SU-DHL-6 (cell line): ENCODE data around the gene HOXA10.

Experiments used
- H2AFZ ChIP-seq: fragments of 200-600 bp; sonication (generic); 2 replicates; pipeline ENCODE4 v1.6.1; 2014; ENCODE audit warnings: low read depth, mild to moderate bottlenecking, moderate library complexity, mixed read lengths, antibody characterized with exemption, low read length; ENCODE audit not compliant: severe bottlenecking
- H3F3A ChIP-seq: fragments of 200-600 bp; shearing (Covaris generic); 2 replicates; pipeline ENCODE4 v1.6.0; 2016; ENCODE audit warnings: antibody characterized with exemption, mild to moderate bottlenecking; ENCODE audit not compliant: insufficient read depth
- H3K27ac ChIP-seq: fragments of 200-600 bp; sonication (generic); 2 replicates; pipeline ENCODE4 v1.5.1; 2016; ENCODE audit warnings: low read depth, mild to moderate bottlenecking, low read length, moderate library complexity, mixed read lengths
- H3K27me3 ChIP-seq: fragments of 200-600 bp; sonication (generic), shearing (Covaris generic); 2 replicates; pipeline ENCODE4 v1.6.0; 2014; ENCODE audit warnings: mild to moderate bottlenecking, low read length
- H3K36me3 ChIP-seq: fragments of 200-600 bp; sonication (generic); 2 replicates; pipeline ENCODE4 v1.6.1; 2014; ENCODE audit warnings: mild to moderate bottlenecking, low read length, mixed read lengths
- H3K4me2 ChIP-seq: fragments of 300-600, 200-600 bp; shearing (Covaris generic), sonication (generic); 2 replicates; pipeline ENCODE4 v1.6.0; 2014; ENCODE audit warnings: low read length, low read depth, mild to moderate bottlenecking; ENCODE audit not compliant: poor library complexity, severe bottlenecking
- H3K4me3 ChIP-seq: fragments of 200-600 bp; sonication (generic); 2 replicates; pipeline ENCODE4 v1.5.1; 2014; ENCODE audit warnings: antibody characterized with exemption, low read length, mild to moderate bottlenecking, mixed read lengths; ENCODE audit not compliant: insufficient read depth, poor library complexity, severe bottlenecking
- H3K79me2 ChIP-seq: fragments of 200-600 bp; sonication (generic); 2 replicates; pipeline ENCODE4 v1.6.1; 2014; ENCODE audit warnings: mild to moderate bottlenecking, low read length, moderate library complexity; ENCODE audit not compliant: insufficient read depth
- H3K9ac ChIP-seq: fragments of 200-600 bp; sonication (generic); 2 replicates; pipeline ENCODE4 v1.7.0; 2014; ENCODE audit warnings: mild to moderate bottlenecking, low read length
- H3K9me2 ChIP-seq: fragments of 200-600 bp; sonication (generic); replicated peaks from 2 replicates; pipeline ENCODE4 v1.6.1; 2014; ENCODE audit warnings: low read length; ENCODE audit not compliant: insufficient read depth
- H3K9me3 ChIP-seq: fragments of 200-600 bp; sonication (generic); 2 replicates; pipeline ENCODE4 v1.6.1; 2014; ENCODE audit warnings: low read length, mixed read lengths; ENCODE audit not compliant: insufficient read depth
- H4K20me1 ChIP-seq: fragments of 200-600 bp; sonication (generic); 2 replicates; pipeline ENCODE4 v1.6.1; 2014; ENCODE audit warnings: low read depth, mild to moderate bottlenecking, antibody characterized with exemption, low read length, moderate library complexity, mixed read lengths
- CTCF ChIP-seq: fragments of 200-600 bp; sonication (generic); IDR thresholded peaks from one replicate; pipeline ENCODE4 v1.5.1; 2017; ENCODE audit warnings: antibody characterized with exemption, mild to moderate bottlenecking, low read length, moderate library complexity; ENCODE audit not compliant: insufficient read depth, poor library complexity, severe bottlenecking
- EZH2phosphoT487 ChIP-seq: fragments of 200-600 bp; sonication (generic), shearing (Covaris generic); conservative IDR thresholded peaks from 2 replicates; pipeline ENCODE4 v1.6.1; 2018; ENCODE audit warnings: mild to moderate bottlenecking, antibody characterized with exemption, low read length, moderate library complexity, mixed read lengths

The HOXA10 gene

DNA sequence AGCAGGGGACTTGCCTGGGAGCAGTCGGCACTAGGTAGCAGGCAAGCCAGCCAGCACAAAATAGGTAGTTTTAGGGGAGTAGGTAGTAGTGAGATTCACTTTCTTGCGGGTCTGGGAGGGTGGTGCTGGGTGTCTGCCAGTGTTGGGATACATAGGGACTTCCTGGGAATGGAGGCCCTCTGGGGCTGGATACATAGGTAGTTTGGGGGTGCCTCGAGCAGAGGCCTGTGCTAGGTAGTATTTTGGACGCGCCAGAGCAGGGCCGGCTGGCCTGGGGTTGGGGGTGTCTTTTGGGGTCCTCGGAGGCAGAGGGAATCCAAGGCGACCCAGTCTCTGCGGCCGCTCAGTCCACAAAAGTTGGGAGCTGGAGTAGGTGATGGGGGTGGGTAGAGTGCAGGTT lies 19.8 kb downstream of the HOXA10 start:
- peaks cover 13% of the 10 kb centered on the region for H3F3A ChIP-seq
- TF ChIP-seq CTCF, result no peak
- TF ChIP-seq EZH2phosphoT487, result no peak
- no peak overlapping the region for H3K27ac ChIP-seq
- H3K4me2 ChIP-seq, result peak overlapping the region; percentile 83
- H3K27me3 ChIP-seq, result no peaks in the 10 kb centered on the region
- H3K79me2 ChIP-seq, result peaks cover 15% of the 10 kb centered on the region; the same call in 1 of the 2 replicates
- peak overlapping the region; percentile 77 for H2AFZ ChIP-seq
- peak overlapping the region; percentile 83 for H3K9ac ChIP-seq
- 0 out of 2 replicates have a peak, but pooled peaks cover 4% of the 10 kb centered on the region for H3K36me3 ChIP-seq
- no peaks in the 10 kb centered on the region for H4K20me1 ChIP-seq
- H3K9me3 ChIP-seq, result no peaks in the 10 kb centered on the region
- H3K9me2 ChIP-seq, result no peaks in the 10 kb centered on the region
- H3K4me3 ChIP-seq, result no peak overlapping the region

DNA sequence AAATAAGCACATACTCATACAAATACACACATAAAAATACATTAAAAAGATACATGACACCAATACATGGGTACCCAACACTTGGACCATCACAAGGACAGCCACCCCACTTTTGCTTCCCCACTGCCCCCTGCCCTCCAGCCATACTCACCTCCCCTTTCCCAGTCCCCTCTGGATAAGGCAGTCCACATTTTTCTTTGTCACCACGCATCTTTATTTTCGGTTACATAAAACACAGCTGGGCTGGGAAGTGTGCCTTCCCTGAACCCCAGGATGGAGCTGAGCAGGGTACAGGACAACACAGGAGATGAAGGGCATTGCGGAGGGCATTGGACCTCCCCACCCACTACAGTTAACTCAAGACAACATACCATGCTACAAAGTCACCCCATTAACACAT lies 20.6 kb downstream of the HOXA10 start:
- Histone ChIP-seq H3K9ac (no peak overlapping the region), H3K27me3 (no peaks in the 10 kb centered on the region), H3K9me2 (no peaks in the 10 kb centered on the region), H2AFZ (no peak overlapping the region), H3K4me3 (no peak overlapping the region), H3K4me2 (no peak overlapping the region), H4K20me1 (no peaks in the 10 kb centered on the region), H3K9me3 (no peaks in the 10 kb centered on the region), H3F3A (peaks cover 8% of the 10 kb centered on the region; the same call in 1 of the 2 replicates), H3K36me3 (0 out of 2 replicates have a peak, but pooled peaks cover 4% of the 10 kb centered on the region), H3K27ac (no peak overlapping the region), H3K79me2 (peaks cover 19% of the 10 kb centered on the region; the same call in 1 of the 2 replicates)
- TF ChIP-seq CTCF (no peak), EZH2phosphoT487 (no peak)

GRCh38 chr7:27152816-27153442 lies 21.2 kb downstream of the HOXA10 start:
- H3K4me2 ChIP-seq, result no peak overlapping the region

More at GRCh38 chr7:27152816-27153442, 21.2 kb downstream of the HOXA10 start:
- no peak overlapping the region for H3K4me3 ChIP-seq
- no peaks in the 10 kb centered on the region for H3K9me3 ChIP-seq
- 0 out of 2 replicates have a peak, but pooled peaks cover 4% of the 10 kb centered on the region for H3K36me3 ChIP-seq
- peaks cover 8% of the 10 kb centered on the region; the same call in 1 of the 2 replicates for H3F3A ChIP-seq
- H3K27me3 ChIP-seq, result no peaks in the 10 kb centered on the region
- TF ChIP-seq EZH2phosphoT487 (no peak), CTCF (no peak)
- H3K9me2 ChIP-seq, result no peaks in the 10 kb centered on the region
- peaks cover 19% of the 10 kb centered on the region; the same call in 1 of the 2 replicates for H3K79me2 ChIP-seq
- H4K20me1 ChIP-seq, result no peaks in the 10 kb centered on the region
- H2AFZ ChIP-seq, result no peak overlapping the region
- no peak overlapping the region for H3K9ac ChIP-seq
- H3K27ac ChIP-seq, result no peak overlapping the region
